Measurements from ENCODE around the gene HMX2. TPM values are rescaled to one million over a fixed set of nuclear protein-coding genes. Genes with fewer than 3 reads are reported as not detected.

HMX2 gene
- total and polyA plus RNA-seq, 8 donors, result 0.14 to 0.25 (median 0.17) TPM; not detected in 4

GRCh38 chr10:123103944-123104343, 44.0 kb upstream of the HMX2 start:
- intact Hi-C loops (cut with DNase I), result no loop called here
- no peaks in the 10 kb centered on the region for H3K27me3 ChIP-seq
- no peak for ATAC-seq
- no peaks in the 10 kb centered on the region for H3K9me3 ChIP-seq
- H3K36me3 ChIP-seq, result no peaks in the 10 kb centered on the region
- no peak overlapping the region for H3K27ac ChIP-seq
- no peak for DNase-seq
- TF ChIP-seq CTCF (IDR thresholded peaks at IDR 0.05), result no peak
- FAIRE-seq, result no peak
- H3K4me1 ChIP-seq, result no peaks in the 10 kb centered on the region
- WGBS, 2 donors, result 45 to 55% methylated on average over 9 of the region's 9 CpGs
- H3K4me3 ChIP-seq, result no peak overlapping the region

DNA sequence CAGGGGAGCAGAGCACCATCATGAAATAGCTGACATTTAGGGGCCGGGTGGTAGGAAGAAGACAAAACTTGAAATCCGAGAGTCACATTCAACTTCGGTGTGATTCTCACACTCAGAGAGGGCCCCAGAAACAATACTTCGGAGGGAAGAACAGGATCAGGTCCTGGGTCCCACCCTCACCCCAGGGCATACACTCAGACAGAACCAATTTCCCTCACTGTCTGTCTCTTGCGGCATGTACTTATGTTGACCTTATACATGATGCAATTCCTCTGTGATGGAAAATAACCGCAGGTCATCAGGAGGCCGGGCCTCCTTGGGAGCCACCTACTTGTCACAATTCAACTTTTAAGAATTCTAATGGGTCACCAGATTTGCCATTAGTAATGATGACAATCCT, 38.5 kb upstream of the HMX2 start:
- FAIRE-seq (no peak), ATAC-seq (no peak), DNase-seq (no peak)
- intact Hi-C loops (cut with DNase I), result no loop called here
- 60 to 65% methylated on average over 7 of the region's 7 CpGs for WGBS, 2 donors
- no peaks in the 10 kb centered on the region for H3K36me3 ChIP-seq
- no peak overlapping the region for H3K4me3 ChIP-seq
- no peaks in the 10 kb centered on the region for H3K4me1 ChIP-seq
- H3K27me3 ChIP-seq, result no peaks in the 10 kb centered on the region
- no peaks in the 10 kb centered on the region for H3K9me3 ChIP-seq
- H3K27ac ChIP-seq, result no peak overlapping the region
- TF ChIP-seq CTCF (IDR thresholded peaks at IDR 0.05), result no peak

DNA sequence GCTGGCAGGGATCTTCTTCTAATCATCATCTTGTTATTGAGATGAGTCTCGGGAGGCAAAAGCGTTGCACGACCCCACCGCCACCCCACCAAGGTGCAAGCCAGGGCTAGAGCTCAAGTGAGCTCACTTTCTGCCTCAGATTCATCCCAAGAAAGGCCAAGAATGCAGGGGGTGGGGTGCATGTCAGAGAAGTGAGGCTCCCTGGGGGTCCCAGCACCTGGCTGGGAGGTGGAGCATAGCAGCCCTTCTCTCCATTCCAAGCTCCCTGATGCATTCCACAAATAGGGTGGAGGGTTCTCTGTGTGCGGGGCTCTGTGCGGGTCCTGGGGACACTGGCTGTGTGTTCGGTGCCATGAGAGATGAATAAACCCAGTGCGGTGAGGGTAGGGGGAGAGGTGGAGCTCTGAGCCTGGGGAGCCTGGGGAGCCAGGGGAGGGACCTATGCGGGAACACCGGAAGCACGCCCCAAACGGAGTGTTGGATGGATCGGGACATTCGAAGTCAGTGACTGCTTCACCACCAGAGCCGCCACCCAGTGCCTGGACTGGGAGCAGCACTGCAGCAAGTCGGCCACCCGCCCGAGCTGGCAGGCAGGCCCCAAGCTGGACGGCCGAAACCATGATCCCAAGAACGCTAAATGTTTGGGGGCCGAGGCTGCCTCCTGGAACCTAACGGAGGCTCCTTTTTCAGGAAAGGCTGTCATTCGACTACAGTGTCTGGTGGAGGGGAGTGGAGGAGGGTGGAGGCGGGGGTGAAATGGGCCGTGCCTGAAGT, 30.1 kb upstream of the HMX2 start:
- DNase-seq, result no peak

DNA sequence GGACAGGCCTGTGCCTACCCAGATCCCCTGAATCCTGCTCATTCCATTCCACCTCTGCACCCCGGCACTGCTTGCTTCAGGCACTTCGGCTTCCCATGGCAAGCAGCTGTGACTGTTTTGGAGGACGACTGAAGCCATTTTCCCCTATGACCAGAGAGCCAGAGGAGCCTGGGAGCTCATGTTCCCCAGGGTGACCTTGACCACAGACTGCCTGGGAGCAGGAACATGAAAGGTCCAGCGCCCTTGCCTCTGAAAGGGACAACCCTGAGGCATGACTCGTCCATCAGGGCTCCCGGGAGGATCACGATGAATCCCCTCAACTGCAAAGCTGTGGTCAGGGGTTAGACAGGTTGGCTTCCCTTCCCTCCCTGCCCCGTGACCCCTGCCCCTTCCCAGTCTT, 28.9 kb upstream of the HMX2 start:
- no peak for FAIRE-seq
- no peak for TF ChIP-seq CTCF (IDR thresholded peaks at IDR 0.05)
- Histone ChIP-seq H3K36me3 (no peaks in the 10 kb centered on the region), H3K27me3 (peaks cover 0 to 12% (median 5%) of the 10 kb centered on the region in 4 donors), H3K4me1 (no peaks in the 10 kb centered on the region), H3K9me3 (no peaks in the 10 kb centered on the region), H3K4me3 (no peak overlapping the region), H3K27ac (no peak overlapping the region)
- no peak for DNase-seq
- 55 to 58% methylated on average over 8 of the region's 8 CpGs for WGBS, 2 donors
- intact Hi-C loops (cut with DNase I), result no loop called here
- no peak for ATAC-seq

More for the DNA sequence above, 30.1 kb upstream of the HMX2 start:
- H3K9me3 ChIP-seq, result no peaks in the 10 kb centered on the region
- WGBS, 2 donors, result 24 to 27% methylated on average over 26 of the region's 26 CpGs
- ATAC-seq (no peak), FAIRE-seq (no peak)
- H3K27me3 ChIP-seq, result peaks cover 0 to 12% (median 5%) of the 10 kb centered on the region in 4 donors
- no peak overlapping the region for H3K4me3 ChIP-seq
- intact Hi-C loops (cut with DNase I), result no loop called here
- no peaks in the 10 kb centered on the region for H3K36me3 ChIP-seq
- no peaks in the 10 kb centered on the region for H3K4me1 ChIP-seq
- H3K27ac ChIP-seq, result no peak overlapping the region
- TF ChIP-seq CTCF (IDR thresholded peaks at IDR 0.05), result no peak

DNA sequence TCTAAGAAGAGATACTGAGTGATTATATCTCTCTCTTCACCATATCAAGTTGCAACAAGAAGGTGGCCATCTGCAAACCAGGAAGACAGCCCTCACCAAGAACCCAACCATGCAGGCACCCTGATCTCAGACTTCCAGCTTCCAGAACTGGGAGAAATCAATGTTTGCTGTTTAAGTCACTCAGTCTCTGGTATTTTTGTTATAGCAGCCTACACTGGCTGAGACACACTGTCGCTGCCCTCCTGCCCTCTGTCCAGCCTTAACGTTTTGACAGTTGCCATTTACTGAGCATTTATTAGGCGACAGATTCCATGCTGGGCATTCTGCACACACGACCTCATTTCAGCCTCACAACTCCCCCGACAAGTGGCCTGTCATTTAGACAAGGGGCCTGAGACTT, 21.7 kb upstream of the HMX2 start:
- Histone ChIP-seq H3K4me3 (no peak overlapping the region), H3K36me3 (no peaks in the 10 kb centered on the region), H3K4me1 (no peaks in the 10 kb centered on the region), H3K27me3 (peaks cover 0 to 9% (median 3%) of the 10 kb centered on the region in 4 donors), H3K27ac (no peak overlapping the region), H3K9me3 (no peaks in the 10 kb centered on the region)
- no peak for FAIRE-seq
- WGBS, 2 donors, result 60 to 67% methylated on average over 5 of the region's 5 CpGs
- TF ChIP-seq CTCF (IDR thresholded peaks at IDR 0.05), result no peak
- DNase-seq, result no peak
- intact Hi-C loops (cut with DNase I), result loop anchor here in 1 of 3 donors (10.0 kb wide), 1 partner anchor 429 kb away; no protein-coding TSS in a partner anchor
- ATAC-seq, result no peak

All from pancreas (tissue), 10 donors.